ENCODE results near the gene DHTKD1.
"Not testable (repeated sequence)": the region's sequence is repeated elsewhere in the genome, so short reads cannot be mapped to it uniquely, and the experiment has no call there.

DHTKD1 gene

DNA sequence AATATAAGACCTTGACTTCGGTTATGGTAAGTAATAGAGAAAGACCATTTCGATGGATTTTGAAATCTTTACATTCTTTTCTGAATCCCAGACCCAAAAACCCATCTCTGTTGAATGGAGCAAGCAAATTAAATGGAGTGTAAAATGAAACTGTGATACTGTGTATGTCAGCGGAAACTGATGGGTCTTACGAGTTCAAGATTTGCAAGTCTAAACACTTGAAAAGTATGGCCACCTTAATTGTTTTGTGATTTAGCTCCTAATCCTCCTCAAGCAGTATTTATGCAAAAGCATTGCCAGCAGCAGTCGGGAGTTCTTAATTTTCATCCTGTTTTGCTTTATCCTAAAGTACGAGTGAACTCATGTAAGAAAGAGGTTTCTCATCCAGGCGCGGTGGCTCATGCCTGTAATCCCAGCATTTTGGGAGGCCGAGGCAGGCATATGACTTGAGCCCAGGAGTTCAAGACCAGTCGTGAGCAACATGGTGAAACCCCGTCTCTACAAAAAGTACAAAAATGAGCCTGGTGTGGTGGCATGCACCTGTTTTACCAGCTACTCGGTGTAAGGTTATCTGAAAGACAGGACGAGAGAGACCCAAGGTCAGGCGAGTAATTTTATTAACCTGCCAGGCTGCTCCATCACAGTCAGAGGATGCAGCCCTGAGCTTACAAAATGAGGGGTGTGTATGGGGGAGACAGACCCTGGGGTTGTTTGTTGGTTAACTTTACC lies 5.8 kb upstream of the DHTKD1 start:
- Histone ChIP-seq H3K4me2 (ENCODE audit: low read length) (peak overlapping the region; percentile 50), H3K9ac (no peak overlapping the region), H3K4me3 (ENCODE audit: low read depth, low read length) (peak overlapping the region; percentile 9), H3K36me3 (ENCODE audit: control insufficient read depth, insufficient read depth, low read length) (no peaks in the 10 kb centered on the region), H3K79me2 (no peaks in the 10 kb centered on the region), H3K4me1 (no peaks in the 10 kb centered on the region), H3K9me3 (ENCODE audit: control insufficient read depth, low read length) (no peaks in the 10 kb centered on the region), H2AFZ (no peak overlapping the region), H3K27ac (no peak overlapping the region), H3K27me3 (ENCODE audit: control insufficient read depth, insufficient read depth, low read length) (no peaks in the 10 kb centered on the region)
- TF ChIP-seq, protein P1, sequence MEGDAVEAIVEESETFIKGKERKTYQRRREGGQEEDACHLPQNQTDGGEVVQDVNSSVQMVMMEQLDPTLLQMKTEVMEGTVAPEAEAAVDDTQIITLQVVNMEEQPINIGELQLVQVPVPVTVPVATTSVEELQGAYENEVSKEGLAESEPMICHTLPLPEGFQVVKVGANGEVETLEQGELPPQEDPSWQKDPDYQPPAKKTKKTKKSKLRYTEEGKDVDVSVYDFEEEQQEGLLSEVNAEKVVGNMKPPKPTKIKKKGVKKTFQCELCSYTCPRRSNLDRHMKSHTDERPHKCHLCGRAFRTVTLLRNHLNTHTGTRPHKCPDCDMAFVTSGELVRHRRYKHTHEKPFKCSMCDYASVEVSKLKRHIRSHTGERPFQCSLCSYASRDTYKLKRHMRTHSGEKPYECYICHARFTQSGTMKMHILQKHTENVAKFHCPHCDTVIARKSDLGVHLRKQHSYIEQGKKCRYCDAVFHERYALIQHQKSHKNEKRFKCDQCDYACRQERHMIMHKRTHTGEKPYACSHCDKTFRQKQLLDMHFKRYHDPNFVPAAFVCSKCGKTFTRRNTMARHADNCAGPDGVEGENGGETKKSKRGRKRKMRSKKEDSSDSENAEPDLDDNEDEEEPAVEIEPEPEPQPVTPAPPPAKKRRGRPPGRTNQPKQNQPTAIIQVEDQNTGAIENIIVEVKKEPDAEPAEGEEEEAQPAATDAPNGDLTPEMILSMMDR (IDR thresholded peaks at IDR 0.05), result no peak

DNA sequence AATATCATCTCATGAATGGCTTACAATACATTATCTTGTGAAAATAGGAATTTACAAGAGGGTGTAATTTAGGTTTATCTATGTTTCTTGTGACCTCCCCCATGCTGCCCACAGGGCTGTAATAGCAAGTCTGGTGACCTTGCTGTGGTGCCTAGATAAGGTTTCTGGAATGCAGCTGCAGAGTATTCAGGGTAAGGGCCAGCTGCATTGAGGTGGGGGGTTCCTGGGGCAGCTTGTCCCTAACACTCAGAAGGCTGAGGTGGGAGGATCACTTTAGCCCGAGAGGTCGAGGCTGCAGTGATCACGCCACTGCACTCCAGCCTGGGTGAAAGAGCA lies 5.3 kb upstream of the DHTKD1 start:
- no peaks in the 10 kb centered on the region for H3K27me3 ChIP-seq (ENCODE audit: control insufficient read depth, insufficient read depth, low read length)
- no peak overlapping the region for H3K4me2 ChIP-seq (ENCODE audit: low read length)
- no peak overlapping the region for H2AFZ ChIP-seq
- H3K9me3 ChIP-seq (ENCODE audit: control insufficient read depth, low read length), result no peaks in the 10 kb centered on the region
- no peak overlapping the region for H3K4me3 ChIP-seq (ENCODE audit: low read depth, low read length)
- no peaks in the 10 kb centered on the region for H3K4me1 ChIP-seq
- no peak overlapping the region for H3K9ac ChIP-seq
- H3K79me2 ChIP-seq, result no peaks in the 10 kb centered on the region
- TF ChIP-seq, protein P1 (IDR thresholded peaks at IDR 0.05), result no peak
- no peaks in the 10 kb centered on the region for H3K36me3 ChIP-seq (ENCODE audit: control insufficient read depth, insufficient read depth, low read length)
- H3K27ac ChIP-seq, result no peak overlapping the region

DNA sequence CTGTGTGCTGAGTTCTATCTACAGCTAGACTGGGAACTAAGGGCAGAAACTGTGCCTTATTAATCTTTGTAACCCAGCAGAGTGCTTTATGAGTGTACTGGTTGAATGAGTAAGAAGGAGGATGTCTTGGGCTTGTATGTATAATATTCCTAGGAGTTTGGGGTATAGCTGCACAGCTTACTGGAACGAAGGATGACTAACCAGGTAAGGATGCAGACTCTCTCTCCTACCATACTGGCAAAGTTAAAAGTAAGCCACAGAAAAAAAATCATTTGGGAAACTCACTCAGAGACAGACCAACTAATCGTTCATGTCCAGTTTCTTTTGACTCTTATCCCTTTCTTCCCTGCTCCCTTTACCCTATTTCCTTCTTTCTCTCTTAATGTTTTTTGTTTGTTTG lies 1.4 kb upstream of the DHTKD1 start:
- Histone ChIP-seq H3K4me3 (ENCODE audit: low read depth, low read length) (no peak overlapping the region), H3K27ac (no peak overlapping the region), H2AFZ (no peak overlapping the region), H3K4me1 (no peaks in the 10 kb centered on the region), H3K9ac (no peak overlapping the region), H3K9me3 (ENCODE audit: control insufficient read depth, low read length) (no peaks in the 10 kb centered on the region), H3K36me3 (ENCODE audit: control insufficient read depth, insufficient read depth, low read length) (no peaks in the 10 kb centered on the region), H3K27me3 (ENCODE audit: control insufficient read depth, insufficient read depth, low read length) (no peaks in the 10 kb centered on the region), H3K4me2 (ENCODE audit: low read length) (no peak overlapping the region), H3K79me2 (no peaks in the 10 kb centered on the region)
- TF ChIP-seq, protein P1 (IDR thresholded peaks at IDR 0.05), result no peak

DNA sequence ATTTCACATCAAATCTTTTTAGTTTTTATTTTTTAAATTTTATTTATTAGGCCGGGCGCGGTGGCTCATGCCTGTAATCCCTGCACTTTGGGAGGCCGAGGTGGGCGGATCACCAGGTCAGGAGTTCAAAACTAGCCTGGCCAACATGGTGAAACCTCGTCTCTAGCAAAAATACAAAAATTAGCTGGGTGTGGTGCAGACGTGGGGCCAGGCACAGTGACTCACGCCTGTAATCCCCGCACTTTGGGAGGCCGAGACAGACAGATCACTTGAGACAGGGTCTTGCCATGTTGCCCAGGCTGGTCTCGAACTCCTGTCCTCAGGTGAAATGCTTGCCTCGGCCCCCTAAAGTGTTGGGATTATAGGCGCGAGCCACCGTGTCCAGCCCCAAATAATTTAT lies 2.7 kb downstream of the DHTKD1 start:
- H3K9me3 ChIP-seq (ENCODE audit: control insufficient read depth, low read length); H2AFZ ChIP-seq; H3K36me3 ChIP-seq (ENCODE audit: control insufficient read depth, insufficient read depth, low read length); H3K9ac ChIP-seq; H3K27ac ChIP-seq; H3K27me3 ChIP-seq (ENCODE audit: control insufficient read depth, insufficient read depth, low read length); H3K4me1 ChIP-seq; H3K4me2 ChIP-seq (ENCODE audit: low read length); H3K79me2 ChIP-seq; H3K4me3 ChIP-seq (ENCODE audit: low read depth, low read length): not testable (repeated sequence)

DNA sequence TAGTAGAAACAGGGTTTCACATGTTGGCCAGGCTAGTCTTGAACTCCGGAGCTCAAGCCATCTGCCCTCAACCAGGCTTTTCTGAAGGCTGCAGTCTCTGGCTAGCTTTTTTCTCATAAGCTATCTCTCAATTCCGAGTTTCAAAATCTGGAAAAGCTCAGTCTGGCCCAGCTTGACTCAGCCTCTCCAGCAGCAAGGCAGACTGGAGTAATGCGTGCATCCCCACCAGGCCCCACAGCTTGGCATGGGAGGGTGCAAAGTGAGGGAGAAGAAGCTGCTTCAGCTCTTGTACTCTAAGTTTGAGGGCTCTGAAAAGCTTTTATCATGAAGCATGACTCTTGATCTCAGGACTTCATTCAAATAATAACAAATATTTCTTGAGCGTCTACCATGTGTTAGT lies 4.8 kb downstream of the DHTKD1 start:
- H3K36me3 ChIP-seq (ENCODE audit: control insufficient read depth, insufficient read depth, low read length), result no peaks in the 10 kb centered on the region
- H3K79me2 ChIP-seq, result no peaks in the 10 kb centered on the region
- H3K4me2 ChIP-seq (ENCODE audit: low read length), result no peak overlapping the region
- H3K9ac ChIP-seq, result no peak overlapping the region
- TF ChIP-seq, protein P1 (IDR thresholded peaks at IDR 0.05), result no peak
- no peak overlapping the region for H3K4me3 ChIP-seq (ENCODE audit: low read depth, low read length)
- H3K27ac ChIP-seq, result no peak overlapping the region
- no peaks in the 10 kb centered on the region for H3K27me3 ChIP-seq (ENCODE audit: control insufficient read depth, insufficient read depth, low read length)
- no peaks in the 10 kb centered on the region for H3K4me1 ChIP-seq
- H2AFZ ChIP-seq, result no peak overlapping the region
- H3K9me3 ChIP-seq (ENCODE audit: control insufficient read depth, low read length), result no peaks in the 10 kb centered on the region
